ENCODE data around the gene SPON2.
A peak's percentile ranks its signal among the peaks of the same experiment; 100 is the strongest.

The SPON2 gene

GRCh38 chr4:1204286-1204827 lies 32.0 kb upstream of the SPON2 start:
- POLR2A ChIA-PET, result no interaction called here
- no peak overlapping the region for H3K4me3 ChIP-seq (ENCODE audit: control insufficient read depth in 1 of 7, extremely low read depth in 1 of 7, insufficient read depth in 4 of 7, low read depth in 2 of 7, low read length in 6 of 7)
- WGBS (ENCODE audit: insufficient coverage), result 98% methylated on average over 19 of the region's 21 CpGs
- H3K9me3 ChIP-seq (ENCODE audit: control extremely low read depth in 1 of 5, control insufficient read depth in 4 of 5, insufficient read depth in 2 of 5, low read depth in 1 of 5, low read length in 4 of 5), result no peaks in the 10 kb centered on the region
- no peak for DNase-seq
- peaks cover 0 to 48% (median 37%) of the 10 kb centered on the region in 4 experiments for H3K4me1 ChIP-seq (ENCODE audit: control extremely low read depth in 1 of 4, control insufficient read depth in 4 of 4, insufficient read depth in 4 of 4, low read length in 3 of 4)
- no peaks in the 10 kb centered on the region for H3K27me3 ChIP-seq (replicated peaks in 2 of 5; ENCODE audit: control insufficient read depth in 4 of 5, insufficient read depth in 5 of 5, low read length in 4 of 5)
- H3K36me3 ChIP-seq (ENCODE audit: control insufficient read depth in 4 of 4, insufficient read depth in 4 of 4, low read length in 3 of 4), result peaks cover 0 to 3% (median under 1%) of the 10 kb centered on the region in 4 experiments
- CTCF ChIA-PET, result no interaction called here
- H3K27ac ChIP-seq (ENCODE audit: insufficient read depth in 1 of 2, low read depth in 1 of 2, low read length in 2 of 2, poor library complexity in 1 of 2, severe bottlenecking in 2 of 2), result no peak overlapping the region

- CTCF ChIA-PET, result interaction anchor here (0.9 to 2.2 kb wide), 7 partner anchors 10 to 37 kb away, joined by 3 to 6 read pairs (median 3); no protein-coding TSS in a partner anchor
- POLR2A ChIA-PET, result no interaction called here
- Histone ChIP-seq H3K36me3 (ENCODE audit: control insufficient read depth in 4 of 4, insufficient read depth in 4 of 4, low read length in 3 of 4) (no peaks in the 10 kb centered on the region), H3K4me3 (ENCODE audit: control insufficient read depth in 1 of 7, extremely low read depth in 1 of 7, insufficient read depth in 4 of 7, low read depth in 2 of 7, low read length in 6 of 7) (no peak overlapping the region), H3K9me3 (ENCODE audit: control extremely low read depth in 1 of 5, control insufficient read depth in 4 of 5, insufficient read depth in 2 of 5, low read depth in 1 of 5, low read length in 4 of 5) (no peaks in the 10 kb centered on the region), H3K27ac (ENCODE audit: insufficient read depth in 1 of 2, low read depth in 1 of 2, low read length in 2 of 2, poor library complexity in 1 of 2, severe bottlenecking in 2 of 2) (no peak overlapping the region), H3K27me3 (replicated peaks in 2 of 5; ENCODE audit: control insufficient read depth in 4 of 5, insufficient read depth in 5 of 5, low read length in 4 of 5) (peaks cover 0 to 2% (median 0%) of the 10 kb centered on the region in 5 experiments), H3K4me1 (ENCODE audit: control extremely low read depth in 1 of 4, control insufficient read depth in 4 of 4, insufficient read depth in 4 of 4, low read length in 3 of 4) (peaks cover 0 to 42% (median 37%) of the 10 kb centered on the region in 4 experiments)
- 96% methylated on average over 13 of the region's 13 CpGs for WGBS (ENCODE audit: insufficient coverage)
- DNase-seq, result no peak
These were observed 30.7 kb upstream of the SPON2 start for GRCh38 chr4:1203026-1203616.

GRCh38 chr4:1202526-1203011 lies 30.2 kb upstream of the SPON2 start:
- Histone ChIP-seq H3K4me1 (ENCODE audit: control extremely low read depth in 1 of 4, control insufficient read depth in 4 of 4, insufficient read depth in 4 of 4, low read length in 3 of 4) (peaks cover 0 to 41% (median 37%) of the 10 kb centered on the region in 4 experiments), H3K4me3 (ENCODE audit: control insufficient read depth in 1 of 7, extremely low read depth in 1 of 7, insufficient read depth in 4 of 7, low read depth in 2 of 7, low read length in 6 of 7) (peak overlapping the region in 1 of 7 experiments; percentile 2)
- POLR2A ChIA-PET, result no interaction called here

GRCh38 chr4:1201851-1202525 lies 29.6 kb upstream of the SPON2 start:
- H3K4me3 ChIP-seq (ENCODE audit: control insufficient read depth in 1 of 7, extremely low read depth in 1 of 7, insufficient read depth in 4 of 7, low read depth in 2 of 7, low read length in 6 of 7), result peak overlapping the region in 1 of 7 experiments; percentile 4
- no peaks in the 10 kb centered on the region for H3K36me3 ChIP-seq (ENCODE audit: control insufficient read depth in 4 of 4, insufficient read depth in 4 of 4, low read length in 3 of 4)
- H3K27me3 ChIP-seq (replicated peaks in 2 of 5; ENCODE audit: control insufficient read depth in 4 of 5, insufficient read depth in 5 of 5, low read length in 4 of 5), result peaks cover 0 to 2% (median 0%) of the 10 kb centered on the region in 5 experiments
- CTCF ChIA-PET, result interaction anchor here (1.1 to 2.2 kb wide), 4 partner anchors 11 to 33 kb away, joined by 3 to 6 read pairs (median 5); no protein-coding TSS in a partner anchor
- 48% methylated on average over 23 of the region's 26 CpGs for WGBS (ENCODE audit: insufficient coverage)
- H3K4me1 ChIP-seq (ENCODE audit: control extremely low read depth in 1 of 4, control insufficient read depth in 4 of 4, insufficient read depth in 4 of 4, low read length in 3 of 4), result peaks cover 0 to 41% (median 37%) of the 10 kb centered on the region in 4 experiments
- POLR2A ChIA-PET, result no interaction called here
- peak overlapping the region; percentile 25 to 33 for H3K27ac ChIP-seq (ENCODE audit: insufficient read depth in 1 of 2, low read depth in 1 of 2, low read length in 2 of 2, poor library complexity in 1 of 2, severe bottlenecking in 2 of 2)
- DNase-seq, result peak; percentile 66 to 92 (median 88)
- no peaks in the 10 kb centered on the region for H3K9me3 ChIP-seq (ENCODE audit: control extremely low read depth in 1 of 5, control insufficient read depth in 4 of 5, insufficient read depth in 2 of 5, low read depth in 1 of 5, low read length in 4 of 5)

More at GRCh38 chr4:1202526-1203011, 30.2 kb upstream of the SPON2 start:
- H3K36me3 ChIP-seq (ENCODE audit: control insufficient read depth in 4 of 4, insufficient read depth in 4 of 4, low read length in 3 of 4), result no peaks in the 10 kb centered on the region
- no peak for DNase-seq
- WGBS (ENCODE audit: insufficient coverage), result 90% methylated on average over 19 of the region's 19 CpGs
- no peaks in the 10 kb centered on the region for H3K9me3 ChIP-seq (ENCODE audit: control extremely low read depth in 1 of 5, control insufficient read depth in 4 of 5, insufficient read depth in 2 of 5, low read depth in 1 of 5, low read length in 4 of 5)
- peaks cover 0 to 2% (median 0%) of the 10 kb centered on the region in 5 experiments for H3K27me3 ChIP-seq (replicated peaks in 2 of 5; ENCODE audit: control insufficient read depth in 4 of 5, insufficient read depth in 5 of 5, low read length in 4 of 5)
- CTCF ChIA-PET, result interaction anchor here (0.9 to 2.2 kb wide), 6 partner anchors 11 to 37 kb away, joined by 3 to 6 read pairs (median 4); no protein-coding TSS in a partner anchor
- H3K27ac ChIP-seq (ENCODE audit: insufficient read depth in 1 of 2, low read depth in 1 of 2, low read length in 2 of 2, poor library complexity in 1 of 2, severe bottlenecking in 2 of 2), result peak overlapping the region; percentile 25 to 33

- POLR2A ChIA-PET, result no interaction called here
- 44% methylated on average over 14 of the region's 20 CpGs for WGBS (ENCODE audit: insufficient coverage)
- peaks cover 0 to 41% (median 37%) of the 10 kb centered on the region in 4 experiments for H3K4me1 ChIP-seq (ENCODE audit: control extremely low read depth in 1 of 4, control insufficient read depth in 4 of 4, insufficient read depth in 4 of 4, low read length in 3 of 4)
These were observed 28.1 kb upstream of the SPON2 start for GRCh38 chr4:1200425-1201035.

GRCh38 chr4:1199556-1200331 lies 27.4 kb upstream of the SPON2 start:
- Histone ChIP-seq H3K4me3 (ENCODE audit: control insufficient read depth in 1 of 7, extremely low read depth in 1 of 7, insufficient read depth in 4 of 7, low read depth in 2 of 7, low read length in 6 of 7) (no peak overlapping the region), H3K27ac (ENCODE audit: insufficient read depth in 1 of 2, low read depth in 1 of 2, low read length in 2 of 2, poor library complexity in 1 of 2, severe bottlenecking in 2 of 2) (no peak overlapping the region), H3K4me1 (ENCODE audit: control extremely low read depth in 1 of 4, control insufficient read depth in 4 of 4, insufficient read depth in 4 of 4, low read length in 3 of 4) (peaks cover 0 to 41% (median 37%) of the 10 kb centered on the region in 4 experiments), H3K9me3 (ENCODE audit: control extremely low read depth in 1 of 5, control insufficient read depth in 4 of 5, insufficient read depth in 2 of 5, low read depth in 1 of 5, low read length in 4 of 5) (no peaks in the 10 kb centered on the region), H3K27me3 (replicated peaks in 2 of 5; ENCODE audit: control insufficient read depth in 4 of 5, insufficient read depth in 5 of 5, low read length in 4 of 5) (peaks cover 0 to 2% (median 0%) of the 10 kb centered on the region in 5 experiments), H3K36me3 (ENCODE audit: control insufficient read depth in 4 of 4, insufficient read depth in 4 of 4, low read length in 3 of 4) (no peaks in the 10 kb centered on the region)
- WGBS (ENCODE audit: insufficient coverage), result 92% methylated on average over 22 of the region's 27 CpGs
- DNase-seq, result no peak
- ChIA-PET CTCF (no interaction called here), POLR2A (no interaction called here)

More at GRCh38 chr4:1200425-1201035, 28.1 kb upstream of the SPON2 start:
- peaks cover 0 to 2% (median 0%) of the 10 kb centered on the region in 5 experiments for H3K27me3 ChIP-seq (replicated peaks in 2 of 5; ENCODE audit: control insufficient read depth in 4 of 5, insufficient read depth in 5 of 5, low read length in 4 of 5)
- no peaks in the 10 kb centered on the region for H3K9me3 ChIP-seq (ENCODE audit: control extremely low read depth in 1 of 5, control insufficient read depth in 4 of 5, insufficient read depth in 2 of 5, low read depth in 1 of 5, low read length in 4 of 5)
- H3K27ac ChIP-seq (ENCODE audit: insufficient read depth in 1 of 2, low read depth in 1 of 2, low read length in 2 of 2, poor library complexity in 1 of 2, severe bottlenecking in 2 of 2), result no peak overlapping the region
- peak in 2 of 3 donors; percentile 33 to 48 for DNase-seq
- no peaks in the 10 kb centered on the region for H3K36me3 ChIP-seq (ENCODE audit: control insufficient read depth in 4 of 4, insufficient read depth in 4 of 4, low read length in 3 of 4)
- CTCF ChIA-PET, result no interaction called here
- peak overlapping the region in 3 of 7 experiments; percentile 11 to 30 (median 28) for H3K4me3 ChIP-seq (ENCODE audit: control insufficient read depth in 1 of 7, extremely low read depth in 1 of 7, insufficient read depth in 4 of 7, low read depth in 2 of 7, low read length in 6 of 7)
